ENCODE results near the gene NSF.
"Not testable (repeated sequence)": the region's sequence is repeated elsewhere in the genome, so short reads cannot be mapped to it uniquely, and the experiment has no call there.

NSF gene

DNA sequence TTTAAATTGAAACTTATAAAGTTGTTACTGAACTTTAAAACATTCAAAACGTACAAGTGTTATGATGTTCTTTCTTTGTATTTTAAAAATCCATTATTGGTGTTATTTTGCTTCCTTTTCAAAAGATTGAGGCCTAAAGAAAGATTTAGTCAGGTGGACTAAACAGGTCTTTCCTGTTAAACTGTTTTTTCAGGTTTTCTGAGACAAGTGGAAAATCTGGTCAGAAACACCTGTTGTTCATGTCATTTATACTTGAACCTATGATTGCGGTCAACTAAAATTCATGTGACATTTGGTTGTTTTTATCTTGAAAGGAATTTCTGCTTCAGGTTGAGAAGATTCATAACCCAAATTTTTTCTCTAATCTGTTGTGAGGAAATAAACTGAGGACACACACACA is 108.5 kb downstream of the NSF start:
- not testable (repeated sequence) for H3K36me3 ChIP-seq (ENCODE audit: insufficient read depth, low read length); DNase-seq (ENCODE audit: low read depth, low spot score); H3K27ac ChIP-seq; H3K4me3 ChIP-seq; H3K9ac ChIP-seq (ENCODE audit: insufficient read length); H3K9me3 ChIP-seq (ENCODE audit: low read depth, low read length)

DNA sequence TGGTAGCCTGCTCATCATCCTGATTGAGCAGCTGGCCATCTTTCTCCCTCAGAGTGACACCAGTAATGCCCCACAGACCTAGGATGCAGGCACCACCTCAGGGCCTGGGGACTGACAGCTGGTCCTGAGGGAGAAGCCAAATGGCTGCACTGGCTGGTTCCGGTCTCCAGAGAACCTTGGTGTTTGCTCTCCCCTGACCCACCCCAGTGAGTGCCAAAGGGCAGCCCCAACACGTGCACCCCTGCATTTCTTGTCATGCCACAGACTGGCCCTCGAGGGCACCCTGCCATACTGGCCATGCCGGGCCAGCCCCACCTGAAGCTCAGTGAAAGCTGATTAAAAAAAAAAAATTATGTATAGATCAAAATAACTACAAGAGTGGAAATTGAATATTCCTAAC is 127.5 kb downstream of the NSF start:
- no peak for DNase-seq (ENCODE audit: low read depth, low spot score)
- TF ChIP-seq POLR2AphosphoS5 (IDR thresholded peaks at IDR 0.05; ENCODE audit: borderline replicate concordance, low read depth, low read length): no peak
- no peak for TF ChIP-seq FOXP2 (optimal IDR thresholded peaks at IDR 0.05; ENCODE audit: control extremely low read depth, extremely low read length, insufficient read depth)
- TF ChIP-seq EZH2 (IDR thresholded peaks at IDR 0.05): no peak
- no peak overlapping the region for H3K9ac ChIP-seq (ENCODE audit: insufficient read length)
- no peak overlapping the region for H3K4me3 ChIP-seq
- no peaks in the 10 kb centered on the region for H3K9me3 ChIP-seq (ENCODE audit: low read depth, low read length)
- H3K27ac ChIP-seq: no peak overlapping the region
- H3K36me3 ChIP-seq (ENCODE audit: insufficient read depth, low read length): peaks cover 4% of the 10 kb centered on the region; the same call in 1 of the 2 replicates

DNA sequence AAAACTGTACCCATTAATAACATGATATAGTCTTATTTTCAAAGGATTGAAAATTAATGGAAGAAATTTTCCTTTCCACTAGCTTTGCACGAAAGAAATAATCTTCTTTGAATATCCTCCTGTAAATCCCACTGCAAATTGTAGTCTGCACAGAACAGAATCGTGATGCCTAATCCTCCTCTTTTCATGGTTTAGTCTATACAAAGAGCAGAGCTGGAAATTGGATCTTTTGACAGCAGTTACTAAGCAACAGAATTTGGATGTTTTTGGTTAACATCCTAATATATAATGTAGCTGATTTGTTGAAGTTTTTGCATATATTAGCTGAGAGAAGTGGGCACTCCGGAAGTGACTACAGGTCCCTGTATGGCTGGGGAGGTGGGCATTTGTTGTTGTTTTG is 129.4 kb downstream of the NSF start:
- TF ChIP-seq EZH2 (IDR thresholded peaks at IDR 0.05) (no peak), FOXP2 (optimal IDR thresholded peaks at IDR 0.05; ENCODE audit: control extremely low read depth, extremely low read length, insufficient read depth) (no peak), POLR2AphosphoS5 (IDR thresholded peaks at IDR 0.05; ENCODE audit: borderline replicate concordance, low read depth, low read length) (no peak)
- Histone ChIP-seq H3K36me3 (ENCODE audit: insufficient read depth, low read length) (peaks cover 4% of the 10 kb centered on the region; the same call in 1 of the 2 replicates), H3K9ac (ENCODE audit: insufficient read length) (no peak overlapping the region), H3K9me3 (ENCODE audit: low read depth, low read length) (no peaks in the 10 kb centered on the region), H3K4me3 (peak overlapping the region; percentile 41; the same call in 1 of the 2 replicates), H3K27ac (no peak overlapping the region)
- DNase-seq (ENCODE audit: low read depth, low spot score): no peak

DNA sequence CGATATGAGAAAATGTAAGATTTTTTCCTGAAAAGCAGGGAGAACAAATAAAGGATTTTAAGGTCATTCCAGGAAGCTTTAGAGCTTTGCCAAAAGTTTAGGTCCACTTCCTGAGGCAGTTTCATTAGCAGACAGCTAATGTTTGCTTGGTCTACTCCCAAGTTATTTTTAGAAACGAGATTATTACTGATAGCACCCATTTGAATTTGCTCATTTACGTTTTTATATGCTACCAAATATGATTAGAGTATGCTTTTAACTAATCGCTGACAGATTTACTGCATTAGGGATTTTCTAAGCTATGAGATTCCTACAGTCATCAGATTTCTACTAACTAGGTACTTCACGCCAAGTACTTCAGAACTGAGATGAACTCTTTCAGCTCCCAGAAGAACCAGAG is 129.9 kb downstream of the NSF start:
- Histone ChIP-seq H3K9me3 (ENCODE audit: low read depth, low read length) (no peaks in the 10 kb centered on the region), H3K4me3 (peak overlapping the region; percentile 41; the same call in 1 of the 2 replicates), H3K9ac (ENCODE audit: insufficient read length) (no peak overlapping the region), H3K36me3 (ENCODE audit: insufficient read depth, low read length) (peaks cover 4% of the 10 kb centered on the region; the same call in 1 of the 2 replicates), H3K27ac (no peak overlapping the region)
- no peak for TF ChIP-seq EZH2 (IDR thresholded peaks at IDR 0.05)
- TF ChIP-seq FOXP2 (optimal IDR thresholded peaks at IDR 0.05; ENCODE audit: control extremely low read depth, extremely low read length, insufficient read depth): no peak
- TF ChIP-seq POLR2AphosphoS5 (IDR thresholded peaks at IDR 0.05; ENCODE audit: borderline replicate concordance, low read depth, low read length): peak; percentile 63; the same call in 1 of the 2 replicates
- DNase-seq (ENCODE audit: low read depth, low spot score): peak; percentile 76

DNA sequence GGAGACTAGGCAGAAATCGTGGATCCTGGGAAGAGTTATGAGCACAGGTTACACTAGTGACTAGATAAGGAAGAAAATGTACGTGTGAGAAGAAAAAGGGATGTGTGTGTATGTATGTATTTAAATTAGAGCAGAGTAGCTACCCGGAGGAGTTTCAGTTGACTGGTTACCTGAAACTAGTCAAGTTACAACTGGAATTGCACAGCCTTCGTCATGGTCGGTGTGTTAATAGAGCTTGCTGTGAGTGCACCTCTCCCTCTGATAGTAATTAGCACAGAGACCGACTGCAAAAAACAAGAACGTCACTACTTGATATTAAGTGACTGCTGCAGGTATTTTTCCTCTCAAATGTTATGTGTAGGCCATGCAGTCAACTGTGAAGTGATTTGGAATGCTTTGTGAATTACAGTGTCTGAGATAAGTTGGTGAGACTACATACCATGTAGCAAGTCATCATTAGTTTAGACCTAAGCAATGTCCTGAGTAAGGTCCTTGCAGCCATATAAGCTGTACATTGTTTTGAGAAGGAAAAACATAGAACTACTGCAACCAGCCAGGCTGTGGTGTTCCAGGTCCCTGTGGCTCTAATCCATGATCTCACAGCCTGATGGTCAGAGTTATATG is 132.3 kb downstream of the NSF start:
- Histone ChIP-seq H3K9me3 (ENCODE audit: low read depth, low read length) (no peaks in the 10 kb centered on the region), H3K36me3 (ENCODE audit: insufficient read depth, low read length) (no peaks in the 10 kb centered on the region), H3K27ac (no peak overlapping the region), H3K9ac (ENCODE audit: insufficient read length) (no peak overlapping the region), H3K4me3 (no peak overlapping the region)
- DNase-seq (ENCODE audit: low read depth, low spot score): no peak
- TF ChIP-seq POLR2AphosphoS5 (IDR thresholded peaks at IDR 0.05; ENCODE audit: borderline replicate concordance, low read depth, low read length): no peak
- no peak for TF ChIP-seq EZH2 (IDR thresholded peaks at IDR 0.05)
- no peak for TF ChIP-seq FOXP2 (optimal IDR thresholded peaks at IDR 0.05; ENCODE audit: control extremely low read depth, extremely low read length, insufficient read depth)

DNA sequence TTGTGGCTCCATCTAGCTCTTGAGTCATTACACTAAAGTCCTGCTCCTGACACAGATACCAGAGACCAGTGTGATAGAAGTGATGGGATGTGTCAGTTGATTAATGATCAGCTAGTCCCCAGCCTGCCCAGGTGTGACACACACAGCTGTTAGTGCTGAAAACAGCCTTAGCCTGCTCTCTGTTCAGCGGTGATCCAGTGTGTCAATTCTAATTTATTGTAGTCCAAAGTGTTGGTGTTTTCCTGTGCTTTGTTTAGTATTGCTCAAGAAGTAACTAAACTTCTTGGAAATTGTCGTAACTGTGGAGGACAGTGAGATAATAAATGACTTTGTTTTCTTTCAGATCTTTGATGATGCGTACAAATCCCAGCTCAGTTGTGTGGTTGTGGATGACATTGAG is 135.7 kb downstream of the NSF start:
- no peaks in the 10 kb centered on the region; the same call in 1 of the 2 replicates for H3K36me3 ChIP-seq (ENCODE audit: insufficient read depth, low read length)
- no peak for TF ChIP-seq POLR2AphosphoS5 (IDR thresholded peaks at IDR 0.05; ENCODE audit: borderline replicate concordance, low read depth, low read length)
- no peak for TF ChIP-seq FOXP2 (optimal IDR thresholded peaks at IDR 0.05; ENCODE audit: control extremely low read depth, extremely low read length, insufficient read depth)
- no peak for TF ChIP-seq EZH2 (IDR thresholded peaks at IDR 0.05)
- H3K9me3 ChIP-seq (ENCODE audit: low read depth, low read length): no peaks in the 10 kb centered on the region
- H3K4me3 ChIP-seq: no peak overlapping the region
- H3K9ac ChIP-seq (ENCODE audit: insufficient read length): no peak overlapping the region
- no peak for DNase-seq (ENCODE audit: low read depth, low spot score)
- H3K27ac ChIP-seq: no peak overlapping the region

DNA sequence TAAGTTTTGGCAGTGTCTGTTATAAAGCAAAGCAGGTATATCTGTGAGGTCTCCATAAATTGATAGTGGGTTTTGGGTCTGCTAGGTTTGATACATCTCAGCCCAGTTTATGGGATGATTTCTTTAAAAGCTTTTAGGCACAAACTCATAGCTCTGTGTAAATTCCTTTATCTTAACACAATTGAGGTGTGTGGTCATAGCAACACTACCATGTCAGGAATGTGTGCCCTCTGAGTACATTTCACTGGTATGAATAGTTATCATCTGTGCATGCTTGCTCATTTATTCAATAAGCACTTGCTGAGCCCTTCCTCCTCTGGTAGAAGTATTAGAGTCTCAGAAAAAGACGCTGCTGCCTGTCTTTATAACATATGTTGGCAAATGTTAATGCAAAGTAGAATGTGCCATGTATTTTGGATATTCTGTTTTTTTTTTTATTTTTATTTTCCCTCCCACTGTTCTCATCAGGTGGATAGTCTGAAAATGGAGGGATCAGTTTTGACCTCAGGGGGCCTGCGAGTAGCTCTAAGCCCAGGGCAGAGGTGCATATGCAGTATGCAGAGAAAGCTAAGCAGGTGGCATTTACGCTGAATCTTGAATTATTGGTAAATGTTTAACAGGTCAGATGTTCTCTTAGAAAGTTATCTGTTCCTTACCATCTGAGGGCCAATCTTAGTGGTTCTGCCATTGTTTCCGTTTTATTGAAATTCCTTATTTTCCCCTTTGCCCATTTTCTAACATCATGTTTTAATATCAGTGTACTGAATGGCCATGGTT is 137.3 kb downstream of the NSF start:
- Histone ChIP-seq H3K27ac (no peak overlapping the region), H3K36me3 (ENCODE audit: insufficient read depth, low read length) (no peaks in the 10 kb centered on the region; the same call in 1 of the 2 replicates), H3K9ac (ENCODE audit: insufficient read length) (no peak overlapping the region), H3K4me3 (no peak overlapping the region), H3K9me3 (ENCODE audit: low read depth, low read length) (no peaks in the 10 kb centered on the region)
- TF ChIP-seq EZH2 (IDR thresholded peaks at IDR 0.05): no peak
- TF ChIP-seq POLR2AphosphoS5 (IDR thresholded peaks at IDR 0.05; ENCODE audit: borderline replicate concordance, low read depth, low read length): no peak
- TF ChIP-seq FOXP2 (optimal IDR thresholded peaks at IDR 0.05; ENCODE audit: control extremely low read depth, extremely low read length, insufficient read depth): no peak
- DNase-seq (ENCODE audit: low read depth, low spot score): no peak

DNA sequence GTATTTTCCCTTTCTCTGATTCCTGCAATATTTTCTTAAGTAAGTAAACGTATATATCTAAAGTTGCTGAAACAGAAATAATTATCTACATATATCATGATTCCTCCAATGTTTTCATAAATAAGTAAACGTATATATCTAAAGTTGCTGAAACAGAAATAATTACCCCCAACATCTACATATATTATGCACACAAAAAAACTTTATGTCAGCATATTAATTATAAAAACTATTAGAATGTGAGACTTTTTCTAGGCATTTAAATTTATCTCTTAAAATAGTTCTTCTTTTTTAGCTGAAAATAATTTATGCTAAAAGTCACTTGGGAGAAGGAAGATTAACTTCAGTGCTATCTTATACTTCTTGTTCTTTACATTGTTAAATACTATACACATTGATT is 139.6 kb downstream of the NSF start:
- H3K4me3 ChIP-seq: no peak overlapping the region
- H3K27ac ChIP-seq: no peak overlapping the region
- H3K9me3 ChIP-seq (ENCODE audit: low read depth, low read length): no peaks in the 10 kb centered on the region
- no peaks in the 10 kb centered on the region; the same call in 1 of the 2 replicates for H3K36me3 ChIP-seq (ENCODE audit: insufficient read depth, low read length)
- DNase-seq (ENCODE audit: low read depth, low spot score): no peak
- H3K9ac ChIP-seq (ENCODE audit: insufficient read length): no peak overlapping the region
- TF ChIP-seq FOXP2 (optimal IDR thresholded peaks at IDR 0.05; ENCODE audit: control extremely low read depth, extremely low read length, insufficient read depth) (no peak), EZH2 (IDR thresholded peaks at IDR 0.05) (no peak), POLR2AphosphoS5 (IDR thresholded peaks at IDR 0.05; ENCODE audit: borderline replicate concordance, low read depth, low read length) (no peak)

Data from SK-N-MC (cell line).